Endodermal cell (in vitro differentiated cells): ENCODE measurements around the gene CTTN. TPM values are rescaled to one million over a fixed set of nuclear protein-coding genes. Genes with fewer than 3 reads are reported as not detected.

Experiments
- DNase-seq: peaks from one replicate; pipeline ENCODE4 v3.0.0-alpha.2; 2017
- H3K27ac ChIP-seq: 2 replicates; pipeline ENCODE4 v1.5.1; 2013; ENCODE audit warnings: mild to moderate bottlenecking, low read depth, low read length, moderate library complexity
- H3K27me3 ChIP-seq: 2 replicates; pipeline ENCODE4 v1.6.1; 2013; ENCODE audit warnings: mild to moderate bottlenecking, low read length, moderate library complexity; ENCODE audit not compliant: insufficient read depth, control insufficient read depth, poor library complexity, severe bottlenecking
- H3K36me3 ChIP-seq: 2 replicates; pipeline ENCODE4 v1.7.0; 2013; ENCODE audit warnings: mild to moderate bottlenecking, low read length, moderate library complexity; ENCODE audit not compliant: control insufficient read depth, insufficient read depth
- H3K4me1 ChIP-seq: one replicate; pipeline ENCODE4 v1.7.0; 2013; ENCODE audit warnings: low read length; ENCODE audit not compliant: control insufficient read depth, insufficient read depth
- H3K4me3 ChIP-seq: 2 replicates; pipeline ENCODE4 v1.5.1; 2013; ENCODE audit warnings: mild to moderate bottlenecking, low read length, moderate library complexity
- H3K9ac ChIP-seq: 2 replicates; pipeline ENCODE4 v1.6.1; 2013; ENCODE audit warnings: mild to moderate bottlenecking, low read length, moderate library complexity; ENCODE audit not compliant: poor library complexity, severe bottlenecking; ENCODE audit errors: extremely low read depth
- H3K9me3 ChIP-seq: 2 replicates; pipeline ENCODE4 v1.6.1; 2013; ENCODE audit warnings: mild to moderate bottlenecking, low read length, moderate library complexity; ENCODE audit not compliant: control insufficient read depth
- H3K27ac Mint-ChIP-seq: 2 replicates; pipeline ENCODE4 v1.8.0; 2020; ENCODE audit warnings: mixed read lengths
- H3K27me3 Mint-ChIP-seq: 2 replicates; pipeline ENCODE4 v1.8.0; 2021; ENCODE audit warnings: mild to moderate bottlenecking, mixed read lengths; ENCODE audit not compliant: insufficient read depth
- H3K36me3 Mint-ChIP-seq: 2 replicates; pipeline ENCODE4 v1.8.0; 2020; ENCODE audit warnings: low read depth, mixed read lengths
- H3K4me1 Mint-ChIP-seq: 2 replicates; pipeline ENCODE4 v1.8.0; 2020; ENCODE audit warnings: mixed read lengths
- H3K4me3 Mint-ChIP-seq: 2 replicates; pipeline ENCODE4 v1.8.0; 2020; ENCODE audit warnings: mild to moderate bottlenecking, moderate library complexity, mixed read lengths
- H3K9me3 Mint-ChIP-seq: 2 replicates; pipeline ENCODE4 v1.8.0; 2020; ENCODE audit warnings: mild to moderate bottlenecking, mixed read lengths
- WGBS, 2 experiments: methylation state at CpG; one replicate each; pipeline versions ENCODE4 v1.1.5 to v1.1.7; 2013; ENCODE audit warnings: missing lambda C conversion rate in 2 of 2, mixed read lengths in 1 of 2; ENCODE audit not compliant: insufficient coverage in 1 of 2, insufficient read length in 1 of 2; 5-methylcytosine and 5-hydroxymethylcytosine counted together
- total RNA-seq, 2 donors: library from RNA; stranded (reverse); fragmentation: NEBNext Ultra II Directional in 1 of 2; extraction: Animal tissue kit (Norgen Biotek cat#: 25700) in 1 of 2; gene quantifications; 2 replicates in 1 of 2; 3 replicates in 1 of 2; pipeline ENCODE4 v1.2.1, GENCODE V29; 2021
- TF ChIP-seq, protein P1 (sequence below): fragments of 200-600 bp; sonication (generic); conservative IDR thresholded peaks from 2 replicates; pipeline ENCODE4 v1.5.0; 2021; ENCODE audit warnings: antibody characterized with exemption, mild to moderate bottlenecking

CTTN gene
- total RNA-seq, 2 donors from 2014 or later = 282 to 283 TPM

DNA sequence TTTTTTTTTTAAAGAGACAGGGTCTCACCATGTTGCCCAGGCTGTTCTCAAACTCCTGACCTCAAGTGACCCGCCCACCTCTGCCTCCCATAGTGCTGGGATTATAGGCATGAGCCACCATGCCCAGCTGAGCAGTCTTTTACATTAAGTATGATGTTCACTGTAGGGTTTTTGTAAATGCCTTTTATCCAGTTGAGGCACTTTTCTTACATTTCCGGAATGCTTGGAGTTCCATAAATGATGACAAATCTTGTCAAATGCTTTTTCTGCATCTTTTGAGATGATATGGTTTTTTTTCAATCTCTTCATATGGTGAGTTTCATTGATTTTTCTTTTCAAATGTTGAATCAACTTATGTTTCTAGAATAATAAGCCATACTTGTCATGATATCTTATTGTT, 29.4 kb upstream of the CTTN start:
- Histone ChIP-seq H3K27ac (no peak overlapping the region), H3K9ac (no peak overlapping the region)

DNA sequence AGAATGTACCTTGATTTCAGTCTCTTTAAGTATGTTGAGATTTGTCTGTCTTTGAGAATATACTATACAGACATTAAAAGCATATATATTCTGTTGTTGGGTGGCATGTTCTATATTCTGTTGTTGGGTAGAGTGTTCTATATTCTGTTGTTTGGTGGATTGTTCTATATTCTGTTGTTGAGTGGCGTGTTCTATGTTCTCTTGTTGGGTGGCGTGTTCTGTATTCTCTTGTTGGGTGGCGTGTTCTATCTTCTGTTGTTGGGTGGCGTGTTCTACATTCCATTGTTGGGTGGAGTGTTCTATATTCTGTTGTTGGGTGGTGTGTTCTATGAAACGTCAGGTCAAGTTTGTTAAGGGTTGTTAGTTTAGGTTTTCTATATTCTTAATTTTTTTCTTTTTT, 27.1 kb upstream of the CTTN start:
- H3K36me3 ChIP-seq = peaks cover 88% of the 10 kb centered on the region
- H3K9me3 Mint-ChIP-seq = peaks cover 3% of the 10 kb centered on the region
- H3K4me3 ChIP-seq = no peak overlapping the region
- no peak overlapping the region for H3K27ac ChIP-seq
- no peak overlapping the region for H3K4me3 Mint-ChIP-seq
- H3K27me3 Mint-ChIP-seq = no peaks in the 10 kb centered on the region
- H3K4me1 ChIP-seq = no peaks in the 10 kb centered on the region
- H3K36me3 Mint-ChIP-seq = peaks cover 78% of the 10 kb centered on the region
- no peaks in the 10 kb centered on the region for H3K4me1 Mint-ChIP-seq
- H3K27me3 ChIP-seq = no peaks in the 10 kb centered on the region
- H3K9me3 ChIP-seq = no peaks in the 10 kb centered on the region
- WGBS, 2 experiments = 77 to 86% methylated on average over 2 to 4 of the region's 5 CpGs
- no peak for DNase-seq
- H3K27ac Mint-ChIP-seq = no peak overlapping the region
- TF ChIP-seq, protein P1, sequence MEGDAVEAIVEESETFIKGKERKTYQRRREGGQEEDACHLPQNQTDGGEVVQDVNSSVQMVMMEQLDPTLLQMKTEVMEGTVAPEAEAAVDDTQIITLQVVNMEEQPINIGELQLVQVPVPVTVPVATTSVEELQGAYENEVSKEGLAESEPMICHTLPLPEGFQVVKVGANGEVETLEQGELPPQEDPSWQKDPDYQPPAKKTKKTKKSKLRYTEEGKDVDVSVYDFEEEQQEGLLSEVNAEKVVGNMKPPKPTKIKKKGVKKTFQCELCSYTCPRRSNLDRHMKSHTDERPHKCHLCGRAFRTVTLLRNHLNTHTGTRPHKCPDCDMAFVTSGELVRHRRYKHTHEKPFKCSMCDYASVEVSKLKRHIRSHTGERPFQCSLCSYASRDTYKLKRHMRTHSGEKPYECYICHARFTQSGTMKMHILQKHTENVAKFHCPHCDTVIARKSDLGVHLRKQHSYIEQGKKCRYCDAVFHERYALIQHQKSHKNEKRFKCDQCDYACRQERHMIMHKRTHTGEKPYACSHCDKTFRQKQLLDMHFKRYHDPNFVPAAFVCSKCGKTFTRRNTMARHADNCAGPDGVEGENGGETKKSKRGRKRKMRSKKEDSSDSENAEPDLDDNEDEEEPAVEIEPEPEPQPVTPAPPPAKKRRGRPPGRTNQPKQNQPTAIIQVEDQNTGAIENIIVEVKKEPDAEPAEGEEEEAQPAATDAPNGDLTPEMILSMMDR = no peak
- no peak overlapping the region for H3K9ac ChIP-seq

More for the DNA sequence above, 29.4 kb upstream of the CTTN start:
- H3K27me3 Mint-ChIP-seq = no peaks in the 10 kb centered on the region
- H3K36me3 Mint-ChIP-seq = peaks cover 73% of the 10 kb centered on the region
- no peak overlapping the region for H3K4me3 Mint-ChIP-seq
- DNase-seq = no peak
- peaks cover 3% of the 10 kb centered on the region for H3K9me3 Mint-ChIP-seq
- H3K9me3 ChIP-seq = no peaks in the 10 kb centered on the region
- no peaks in the 10 kb centered on the region for H3K27me3 ChIP-seq
- H3K4me1 ChIP-seq = no peaks in the 10 kb centered on the region
- no peak overlapping the region for H3K4me3 ChIP-seq
- 80 to 97% methylated on average over 1 to 2 of the region's 2 CpGs for WGBS, 2 experiments
- no peak overlapping the region for H3K27ac Mint-ChIP-seq
- TF ChIP-seq, protein P1 = no peak
- no peaks in the 10 kb centered on the region for H3K4me1 Mint-ChIP-seq
- peaks cover 90% of the 10 kb centered on the region for H3K36me3 ChIP-seq

DNA sequence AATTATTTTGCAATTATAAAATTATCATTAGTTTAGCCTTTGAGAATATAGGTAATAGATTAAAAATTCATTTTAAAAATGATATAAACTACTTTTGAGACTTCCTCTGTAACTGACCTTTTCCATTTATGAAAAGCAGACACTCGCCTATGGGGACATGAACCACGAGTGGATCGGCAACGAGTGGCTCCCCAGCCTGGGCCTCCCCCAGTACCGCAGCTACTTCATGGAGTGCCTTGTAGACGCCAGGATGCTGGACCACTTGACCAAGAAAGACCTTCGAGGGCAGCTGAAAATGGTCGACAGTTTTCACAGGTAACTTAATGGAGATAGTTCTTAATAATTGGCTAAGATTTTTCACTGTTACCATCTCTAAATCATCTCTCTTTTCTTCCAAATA, 26.3 kb upstream of the CTTN start:
- H3K4me3 ChIP-seq = no peak overlapping the region
- 97% methylated on average over 6 to 8 of the region's 8 CpGs for WGBS, 2 experiments
- H3K9me3 ChIP-seq = no peaks in the 10 kb centered on the region
- peaks cover 79% of the 10 kb centered on the region for H3K36me3 Mint-ChIP-seq
- DNase-seq = no peak
- no peak overlapping the region for H3K27ac Mint-ChIP-seq
- H3K4me1 ChIP-seq = no peaks in the 10 kb centered on the region
- no peaks in the 10 kb centered on the region for H3K27me3 Mint-ChIP-seq
- H3K27ac ChIP-seq = no peak overlapping the region
- no peaks in the 10 kb centered on the region for H3K4me1 Mint-ChIP-seq
- peaks cover 3% of the 10 kb centered on the region for H3K9me3 Mint-ChIP-seq
- TF ChIP-seq, protein P1 = no peak
- no peaks in the 10 kb centered on the region for H3K27me3 ChIP-seq
- H3K4me3 Mint-ChIP-seq = no peak overlapping the region
- H3K9ac ChIP-seq = no peak overlapping the region
- peaks cover 88% of the 10 kb centered on the region for H3K36me3 ChIP-seq
